C4-2B (cell line): ENCODE data around the gene FAM234B.

Experiments used
- ZFX ChIP-seq: fragments of 450-650 bp; IDR thresholded peaks from 2 replicates; pipeline ENCODE4 v1.6.1; 2017
- TF ChIP-seq, protein P1 (sequence below): fragments of 450-650 bp; conservative IDR thresholded peaks from 2 replicates; pipeline ENCODE4 v1.5.1; 2017; ENCODE audit warnings: mild to moderate bottlenecking

DNA sequence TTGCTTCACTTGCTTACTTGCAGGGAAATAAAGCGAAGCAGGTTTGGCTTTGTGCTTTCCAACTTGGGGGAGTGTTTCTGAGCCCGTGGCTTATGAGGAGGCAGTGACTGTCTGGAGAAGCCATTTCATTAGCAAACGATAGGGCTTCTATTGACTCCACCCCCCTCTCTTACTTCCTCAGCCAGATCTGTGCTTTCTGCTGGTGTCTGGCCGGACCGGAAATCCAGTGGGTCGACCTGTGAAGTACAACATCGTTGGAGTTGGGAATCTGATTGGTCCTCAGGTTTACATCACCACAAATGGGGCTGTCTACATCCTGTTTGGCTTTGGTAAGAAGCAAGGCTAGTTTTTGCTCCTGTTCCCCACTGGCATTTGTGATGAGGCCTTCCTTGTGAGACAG is 22.3 kb downstream of the FAM234B start:
- TF ChIP-seq, protein P1, sequence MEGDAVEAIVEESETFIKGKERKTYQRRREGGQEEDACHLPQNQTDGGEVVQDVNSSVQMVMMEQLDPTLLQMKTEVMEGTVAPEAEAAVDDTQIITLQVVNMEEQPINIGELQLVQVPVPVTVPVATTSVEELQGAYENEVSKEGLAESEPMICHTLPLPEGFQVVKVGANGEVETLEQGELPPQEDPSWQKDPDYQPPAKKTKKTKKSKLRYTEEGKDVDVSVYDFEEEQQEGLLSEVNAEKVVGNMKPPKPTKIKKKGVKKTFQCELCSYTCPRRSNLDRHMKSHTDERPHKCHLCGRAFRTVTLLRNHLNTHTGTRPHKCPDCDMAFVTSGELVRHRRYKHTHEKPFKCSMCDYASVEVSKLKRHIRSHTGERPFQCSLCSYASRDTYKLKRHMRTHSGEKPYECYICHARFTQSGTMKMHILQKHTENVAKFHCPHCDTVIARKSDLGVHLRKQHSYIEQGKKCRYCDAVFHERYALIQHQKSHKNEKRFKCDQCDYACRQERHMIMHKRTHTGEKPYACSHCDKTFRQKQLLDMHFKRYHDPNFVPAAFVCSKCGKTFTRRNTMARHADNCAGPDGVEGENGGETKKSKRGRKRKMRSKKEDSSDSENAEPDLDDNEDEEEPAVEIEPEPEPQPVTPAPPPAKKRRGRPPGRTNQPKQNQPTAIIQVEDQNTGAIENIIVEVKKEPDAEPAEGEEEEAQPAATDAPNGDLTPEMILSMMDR, result no peak
- no peak for TF ChIP-seq ZFX
